ENCODE measurements around the gene AK1.

Gene AK1

DNA sequence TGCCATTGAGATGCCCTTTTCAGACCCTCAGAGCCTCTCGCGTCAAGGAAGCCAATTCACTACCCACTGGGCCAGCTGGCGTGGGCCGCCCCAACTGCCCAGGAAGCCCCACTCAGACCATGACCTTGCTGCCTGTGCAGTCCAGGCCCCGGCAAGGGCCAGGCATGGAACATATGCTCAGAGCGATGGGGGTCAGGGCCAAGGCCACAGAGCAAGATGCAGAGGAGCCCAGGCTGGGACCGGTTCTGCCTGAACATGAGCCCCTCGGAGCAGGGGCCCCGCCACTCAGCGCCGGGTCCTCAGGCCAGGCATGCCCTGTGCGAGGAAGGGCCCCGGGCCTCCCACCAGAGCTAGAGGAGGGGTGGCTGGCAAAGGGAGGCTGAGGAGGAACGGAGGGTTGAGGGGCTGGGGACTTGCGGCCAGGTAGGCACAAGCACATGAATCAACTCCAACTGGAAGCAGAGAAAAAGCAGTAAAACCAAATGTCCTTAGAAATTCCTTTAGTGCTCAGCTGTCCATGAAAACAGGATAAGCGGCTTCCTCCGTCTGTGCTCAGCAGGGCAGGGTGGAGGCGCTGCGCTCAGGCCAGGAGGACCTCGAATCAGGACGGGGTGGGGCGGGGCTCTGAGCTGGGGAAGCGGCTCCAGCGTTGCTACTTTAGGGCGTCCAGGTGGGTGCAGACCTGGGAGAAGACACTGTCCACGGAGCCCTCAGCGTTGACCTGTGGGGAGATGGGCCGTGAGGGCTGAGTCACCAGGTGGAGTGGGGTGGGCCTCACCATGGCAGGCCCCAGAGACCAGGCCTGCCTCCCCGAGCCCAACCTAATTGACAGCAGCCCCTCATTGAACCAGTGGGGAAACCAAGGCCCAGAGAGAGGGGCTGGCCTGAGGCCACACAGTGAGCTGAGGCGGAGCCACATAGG is 9.9 kb downstream of the AK1 start:
- no peak for DNase-seq (ENCODE audit: low spot score)

DNA sequence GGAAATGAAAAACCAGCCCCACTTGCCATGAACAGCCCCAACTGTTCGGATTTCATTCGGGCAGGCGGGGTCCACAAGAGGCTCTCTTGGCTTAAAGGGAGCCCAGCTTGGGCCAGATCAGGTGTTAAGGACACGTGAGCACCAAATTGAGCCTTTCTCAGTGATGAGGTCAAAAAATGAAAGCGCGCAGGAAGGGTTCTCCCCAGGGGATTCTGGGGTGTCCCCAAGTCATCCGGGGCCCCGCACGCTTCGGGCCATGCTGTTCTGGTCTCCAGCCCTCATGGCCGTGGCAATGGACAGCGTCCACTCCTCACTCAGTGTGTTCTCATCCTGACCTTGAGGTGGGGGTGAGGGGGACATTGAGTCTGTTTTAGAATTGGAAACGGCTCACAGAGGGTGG is 10.9 kb downstream of the AK1 start:
- no peak for DNase-seq (ENCODE audit: low spot score)

DNA sequence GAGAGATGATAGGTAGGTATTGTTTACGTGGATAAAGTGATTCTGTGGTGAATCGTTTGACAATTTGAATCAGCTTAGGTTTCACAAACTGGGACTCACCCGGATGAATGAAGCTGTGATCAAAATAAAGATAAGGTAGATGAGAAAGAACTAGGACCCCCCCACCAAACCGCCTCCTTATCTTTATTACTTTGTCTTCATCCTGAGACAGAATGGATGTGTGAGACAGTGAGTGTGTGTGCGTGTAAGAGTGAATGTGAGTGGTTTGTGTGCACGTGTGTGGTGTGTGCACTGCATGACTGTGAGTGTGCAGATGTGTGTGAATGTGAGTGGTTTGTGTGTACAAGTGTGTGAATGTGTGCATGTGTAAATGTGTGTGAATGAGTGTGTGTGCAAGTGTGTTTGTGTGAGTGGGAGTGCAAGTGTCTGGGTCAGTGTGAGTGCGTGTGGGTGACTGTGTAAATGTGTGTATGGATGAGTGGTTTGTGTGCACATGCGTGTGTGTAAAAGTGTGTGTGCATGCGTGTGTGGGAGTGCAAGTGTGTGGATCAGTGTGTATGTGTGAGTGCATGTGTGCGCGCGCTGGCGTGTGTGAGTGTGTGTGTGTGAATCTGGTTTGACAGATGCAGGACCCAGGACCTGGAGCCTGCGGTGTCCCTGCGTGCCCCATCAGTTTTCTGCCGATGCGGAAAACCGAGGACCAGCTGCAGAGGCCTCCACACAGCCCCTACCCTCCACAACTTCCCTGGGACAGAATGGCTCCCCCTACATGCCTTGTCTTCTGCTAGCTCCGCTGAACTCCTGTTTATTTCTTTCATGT is 11.6 kb downstream of the AK1 start:
- no peak for DNase-seq (ENCODE audit: low spot score)

DNA sequence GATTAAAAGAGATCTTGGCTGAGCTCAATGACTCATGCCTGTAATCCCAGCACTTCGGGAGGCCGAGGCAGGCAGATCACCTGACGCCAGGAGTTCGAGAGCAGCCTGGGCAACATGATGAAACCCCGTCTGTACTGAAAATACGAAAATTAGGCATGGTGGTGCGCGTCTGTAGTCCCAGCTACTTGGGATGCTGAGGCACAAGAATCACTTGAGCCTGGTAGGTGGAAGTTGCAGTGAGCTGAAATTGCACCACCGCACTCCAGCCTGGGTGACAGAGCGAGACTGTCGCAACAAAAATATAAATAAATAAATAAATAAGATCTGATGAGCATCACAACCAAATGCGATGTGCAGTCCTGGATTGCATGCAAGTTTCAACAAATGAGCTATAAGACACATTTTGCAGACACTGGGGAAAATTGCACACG is 14.3 kb downstream of the AK1 start:
- DNase-seq (ENCODE audit: low spot score) = no peak

DNA sequence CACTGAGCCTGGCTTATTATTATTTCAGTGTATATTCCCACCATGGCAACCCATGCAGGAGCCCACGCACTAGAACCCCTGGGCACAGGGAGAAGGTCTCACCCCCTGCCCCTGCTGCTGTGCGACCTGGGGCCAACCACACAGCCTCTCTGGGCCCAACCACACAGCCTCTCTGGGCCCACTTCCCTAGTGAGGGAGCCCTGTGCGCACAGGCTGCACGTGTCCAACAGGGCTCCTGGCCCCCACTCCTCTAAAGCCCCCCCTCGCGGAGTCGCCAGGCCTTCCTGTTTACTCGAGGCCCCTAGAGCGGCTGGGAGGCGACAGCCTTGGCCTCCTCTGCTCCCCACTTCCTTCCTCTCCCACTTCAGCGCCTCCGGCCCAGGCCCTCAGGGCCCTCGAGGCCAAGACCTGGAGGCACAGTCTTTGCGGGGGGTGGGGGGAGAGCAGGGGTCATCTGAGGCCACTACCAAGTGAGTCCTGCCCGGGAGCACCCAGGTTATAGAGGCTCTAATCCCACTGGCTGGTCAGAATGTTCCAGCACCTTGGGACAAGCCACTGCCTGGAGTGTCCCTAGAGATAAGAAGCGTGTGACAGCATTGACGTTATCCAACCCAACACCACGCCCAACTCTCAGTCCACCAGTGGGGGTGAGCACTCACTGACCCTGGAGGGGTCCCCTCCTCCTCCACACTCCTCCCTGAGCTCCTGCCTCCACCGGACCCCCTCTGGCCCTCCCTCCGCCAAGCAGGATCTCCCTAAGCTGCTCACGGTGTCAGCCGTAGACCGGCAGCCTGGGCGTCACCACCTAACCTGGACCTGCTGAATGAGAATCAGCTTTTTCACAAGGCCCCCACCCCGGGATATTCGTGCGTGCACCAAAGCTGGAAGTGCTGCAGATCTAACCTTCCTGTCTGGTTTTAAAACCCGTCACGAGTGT is 15.1 kb downstream of the AK1 start:
- no peak for DNase-seq (ENCODE audit: low spot score)

DNA sequence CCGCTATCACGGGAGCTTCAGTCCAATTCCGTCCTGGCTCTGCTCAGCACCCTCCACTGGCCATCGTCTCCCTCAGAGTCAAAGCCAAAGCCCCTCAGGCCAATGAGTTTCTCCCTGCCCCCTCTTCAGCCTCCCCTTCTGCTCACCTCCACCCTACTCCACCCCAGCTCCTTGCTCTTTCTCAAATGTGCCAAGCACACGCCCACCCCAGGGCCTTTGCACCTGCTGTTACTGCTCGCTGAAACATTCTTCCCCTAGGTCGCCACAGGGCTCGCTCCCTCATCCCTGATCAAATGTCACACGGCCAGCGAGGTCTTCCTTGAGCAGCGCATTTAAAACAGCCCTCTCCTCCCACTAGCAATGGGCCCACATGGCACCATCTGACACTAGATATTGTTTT is 16.7 kb downstream of the AK1 start:
- no peak for DNase-seq (ENCODE audit: low spot score)

DNA sequence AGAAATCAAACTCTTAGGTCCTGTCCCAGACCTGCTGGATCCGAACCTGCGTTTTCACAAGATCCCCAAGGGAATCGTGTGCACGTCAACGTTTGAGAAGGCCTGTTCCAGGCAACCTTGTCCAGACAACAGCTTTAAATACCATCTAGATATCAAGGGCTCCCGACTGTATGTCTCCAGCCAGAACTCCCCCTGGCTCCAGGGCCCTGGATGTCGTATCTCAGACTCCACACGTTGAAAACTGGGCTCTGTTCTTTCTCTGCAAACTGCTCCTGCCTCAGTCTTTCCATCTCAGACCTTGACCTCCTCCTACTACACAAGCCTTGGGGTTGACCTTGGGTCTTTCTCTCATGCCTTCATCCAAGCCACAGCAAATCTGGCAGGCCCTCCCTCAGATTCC is 17.2 kb downstream of the AK1 start:
- no peak for DNase-seq (ENCODE audit: low spot score)

DNA sequence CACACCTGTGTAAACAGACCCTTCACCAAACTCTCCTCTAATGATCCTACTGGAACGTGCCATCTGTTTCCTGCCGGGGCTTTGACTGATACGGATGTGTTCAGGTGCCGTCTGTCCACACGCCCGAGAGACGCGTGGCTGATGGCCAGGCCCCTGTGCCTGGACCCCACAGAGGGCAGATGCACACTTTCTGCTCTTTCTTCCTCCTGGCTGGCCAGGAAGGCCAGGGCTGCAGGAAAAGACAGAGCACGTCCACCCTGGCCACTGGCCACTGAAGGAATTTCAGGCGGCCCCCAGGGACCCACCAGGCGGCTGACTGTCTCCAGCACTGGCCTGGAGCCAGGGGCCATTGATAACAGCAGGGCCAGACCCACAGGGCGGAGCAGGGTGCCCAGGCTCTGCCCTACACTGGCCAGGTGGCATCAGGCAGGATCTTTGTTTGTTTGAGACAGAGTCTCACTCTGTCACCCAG is 19.4 kb downstream of the AK1 start:
- no peak for DNase-seq (ENCODE audit: low spot score)

DNA sequence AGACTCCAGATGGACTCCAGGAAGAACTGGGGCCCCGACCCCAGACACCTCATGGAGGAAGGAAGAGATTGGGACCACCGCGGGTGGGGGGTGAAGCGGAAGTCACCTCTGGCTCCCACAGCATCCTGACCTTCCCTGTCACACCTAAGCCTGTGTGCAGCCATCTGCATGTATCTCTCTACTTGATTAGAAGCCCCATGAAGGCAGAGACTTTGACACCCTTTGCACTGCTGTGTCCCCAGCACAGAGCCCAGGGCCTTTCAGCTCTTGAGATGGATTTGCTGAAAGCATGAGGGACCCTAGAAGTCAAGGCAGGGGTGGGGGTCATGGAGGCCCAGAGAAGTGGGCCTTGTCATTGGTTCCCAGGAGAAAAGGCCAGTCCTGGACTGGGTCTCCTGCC is 20.2 kb downstream of the AK1 start:
- no peak for DNase-seq (ENCODE audit: low spot score)

DNA sequence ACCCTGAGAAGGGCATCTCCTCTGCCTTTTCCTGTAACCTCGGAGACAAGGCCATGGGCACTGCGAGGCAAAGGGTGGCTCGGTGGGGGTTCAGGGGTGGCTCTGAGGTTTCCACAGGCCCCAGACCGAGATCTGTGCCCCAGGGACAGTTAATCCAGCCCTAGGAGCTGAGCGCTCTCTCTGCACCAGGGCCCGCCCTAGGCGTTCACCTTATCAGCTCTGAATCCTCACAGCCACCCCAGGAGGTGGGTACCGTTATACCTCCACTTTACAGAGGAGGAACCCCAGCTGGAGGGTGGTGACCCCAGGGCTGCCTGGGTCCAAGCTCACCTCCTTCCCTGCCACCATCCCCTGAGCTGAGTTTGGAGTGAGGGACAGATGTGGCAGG is 20.8 kb downstream of the AK1 start:
- no peak for DNase-seq (ENCODE audit: low spot score)

DNA sequence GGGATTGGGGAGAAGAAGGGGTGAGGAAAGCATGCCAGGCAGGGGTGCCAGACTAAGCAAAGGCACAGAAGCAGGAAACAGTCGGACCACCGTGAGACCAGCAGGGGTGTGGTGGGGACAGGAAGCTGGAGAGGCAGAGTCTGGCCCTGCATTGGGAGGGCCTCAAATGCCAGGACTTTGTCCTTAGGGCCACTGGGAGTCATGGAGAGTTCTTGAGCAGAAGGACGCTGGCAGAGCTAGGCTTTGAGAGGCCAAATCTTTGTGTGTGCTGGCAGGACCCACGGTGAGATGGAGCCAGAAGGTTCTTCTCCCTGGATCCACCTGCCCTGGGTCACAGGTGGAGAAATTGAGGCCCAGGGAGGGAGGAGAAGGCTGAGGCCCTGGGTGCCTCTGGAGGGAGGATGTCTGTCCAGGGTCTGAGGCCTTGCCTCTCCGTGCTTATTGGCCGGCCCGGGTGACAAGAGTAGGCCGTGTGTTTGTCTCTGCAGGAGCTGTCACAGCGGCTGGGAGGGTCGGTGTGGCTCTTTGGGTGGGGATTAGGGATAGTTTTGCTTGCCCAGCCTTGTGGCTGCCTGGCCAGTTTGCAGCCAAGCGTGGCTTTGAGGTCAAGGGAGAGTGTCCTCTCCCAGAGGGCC is 21.3 kb downstream of the AK1 start:
- DNase-seq (ENCODE audit: low spot score) = no peak

DNA sequence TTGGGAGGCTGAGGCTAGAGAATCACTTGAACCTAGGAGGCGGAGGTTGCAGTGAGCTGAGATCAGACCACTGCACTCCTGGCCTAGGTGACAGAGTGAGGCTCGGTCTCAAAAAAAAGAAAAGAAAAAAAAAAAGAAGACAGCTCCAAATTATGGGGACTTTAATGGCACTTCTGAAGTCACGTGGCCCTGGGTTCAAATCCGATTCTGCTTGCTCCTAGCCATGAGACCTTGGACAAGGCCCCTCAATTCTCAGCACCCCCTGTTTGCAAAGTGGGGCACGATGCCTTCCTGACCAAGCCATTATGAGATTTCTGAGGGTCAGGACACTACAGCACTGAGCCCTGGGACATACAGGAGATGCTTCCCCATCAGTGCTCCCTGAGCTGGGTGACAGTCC is 22.0 kb downstream of the AK1 start:
- DNase-seq (ENCODE audit: low spot score) = no peak

DNA sequence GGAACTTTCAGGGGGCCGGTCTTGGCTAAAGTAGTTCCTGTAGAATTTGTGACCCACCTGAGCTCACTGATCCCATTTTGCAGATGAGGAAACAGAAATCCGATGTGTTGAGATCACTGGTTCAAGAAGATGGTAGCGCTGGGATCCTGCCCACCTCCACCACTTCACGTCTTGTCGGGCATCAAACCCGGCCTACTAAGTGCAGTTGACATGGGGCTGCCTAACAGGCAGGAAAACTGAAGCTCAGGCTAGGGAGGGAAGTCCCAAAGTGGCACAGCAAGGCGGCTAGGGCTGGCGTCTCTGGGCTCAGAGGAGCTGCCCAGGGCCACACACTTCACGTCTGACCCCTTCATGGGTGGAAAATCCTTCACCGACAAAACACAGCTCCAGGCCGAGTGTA is 22.5 kb downstream of the AK1 start:
- no peak for DNase-seq (ENCODE audit: low spot score)

DNA sequence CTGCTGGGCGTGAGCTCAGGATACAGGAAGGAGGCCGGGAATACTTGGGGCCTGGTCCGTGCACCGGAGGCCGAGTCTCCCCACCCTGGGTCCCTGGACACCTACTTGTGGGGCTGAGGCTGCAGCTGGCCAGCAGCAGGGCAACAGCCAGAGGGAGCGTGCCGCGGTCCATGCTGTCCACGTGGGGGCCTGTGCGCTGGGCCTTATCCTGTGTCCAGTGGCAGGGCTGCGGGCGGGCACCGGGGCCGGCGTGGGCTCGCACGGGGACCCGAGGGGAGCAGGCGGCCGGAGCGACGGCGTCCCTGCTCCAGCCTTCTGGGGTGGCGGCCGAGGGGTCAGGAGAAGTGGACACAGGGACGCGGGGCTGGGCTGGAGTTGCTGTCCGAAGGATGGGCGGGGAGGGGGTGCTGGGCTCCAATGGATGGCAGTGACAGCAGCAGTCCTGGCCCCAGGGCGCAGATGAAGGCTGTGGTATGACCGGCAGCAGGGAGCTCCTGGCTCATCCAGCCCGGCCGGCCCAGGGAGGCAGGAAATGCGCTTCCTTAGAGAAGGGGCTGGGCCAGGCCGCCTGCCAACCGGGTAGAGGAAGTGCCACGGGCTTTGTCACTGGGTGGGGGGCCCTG is 23.2 kb downstream of the AK1 start, which contains the start of gene ENG:
ENG (minus strand) TSS at position 475 of the 623 bp plus-strand sequence; CDS start at position 172, 303 bp downstream.
- DNase-seq (ENCODE audit: low spot score) = no peak

DNA sequence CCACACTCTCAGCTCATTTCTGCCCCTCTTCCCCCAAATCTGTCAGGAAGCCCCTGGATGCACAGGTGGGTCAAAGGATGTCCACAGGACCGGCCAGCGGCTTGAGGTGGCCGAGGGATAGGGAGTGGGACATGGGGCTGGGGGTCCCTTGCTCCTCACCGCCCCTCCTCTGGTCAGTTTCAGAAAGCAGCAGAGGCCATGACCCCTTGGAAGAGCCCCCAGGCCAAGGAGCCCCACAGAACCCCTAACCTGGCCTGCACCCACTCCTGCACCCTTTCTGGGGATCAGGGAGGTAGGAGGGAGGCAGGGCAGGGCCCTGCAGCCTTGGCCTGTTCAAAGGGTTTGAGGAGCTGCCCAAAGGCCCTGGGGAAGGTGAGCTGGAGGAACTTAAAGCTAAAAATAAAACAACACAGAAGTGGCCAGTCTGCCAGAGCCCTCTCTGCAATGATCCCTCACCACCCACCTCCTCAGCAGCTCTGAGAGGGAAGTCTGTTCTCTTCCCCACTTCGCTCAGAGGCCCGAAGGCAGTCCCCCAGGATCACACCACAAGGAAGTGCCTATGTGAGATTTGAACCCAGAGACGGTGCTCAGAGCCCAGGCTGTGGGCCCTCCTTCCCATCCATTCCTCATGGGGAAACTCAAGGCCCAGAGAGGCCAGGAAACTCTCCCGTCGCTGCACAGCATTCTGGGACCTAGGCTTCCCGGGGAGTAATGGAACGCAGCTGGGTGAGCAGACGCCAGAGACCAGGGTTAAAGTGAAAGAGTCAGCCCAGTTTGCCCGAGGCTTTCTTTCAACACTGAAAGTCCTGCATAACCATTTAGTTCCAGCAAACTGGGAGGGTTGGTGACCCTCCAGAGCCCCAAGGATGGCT is 23.9 kb downstream of the AK1 start:
- DNase-seq (ENCODE audit: low spot score) = no peak

DNA sequence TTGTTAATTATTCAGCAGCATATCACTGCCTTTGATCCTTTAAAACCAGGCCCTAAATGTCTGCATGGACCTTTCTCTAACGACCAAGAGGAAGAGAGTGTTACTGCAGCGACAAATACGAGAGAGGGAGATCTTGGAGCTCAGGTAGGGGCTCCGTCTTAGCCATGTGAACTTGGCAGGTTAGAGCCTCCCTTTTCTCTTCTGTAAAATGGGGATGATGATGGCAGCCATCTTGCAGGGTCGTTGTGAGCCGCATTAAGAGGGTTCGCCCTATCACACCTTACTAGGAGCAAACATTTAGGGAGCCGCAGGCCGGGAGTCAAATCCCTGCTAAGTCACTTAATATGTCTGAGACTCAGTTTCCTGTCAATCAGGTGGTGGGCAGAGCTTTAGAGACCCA is 24.6 kb downstream of the AK1 start:
- DNase-seq (ENCODE audit: low spot score) = no peak

DNA sequence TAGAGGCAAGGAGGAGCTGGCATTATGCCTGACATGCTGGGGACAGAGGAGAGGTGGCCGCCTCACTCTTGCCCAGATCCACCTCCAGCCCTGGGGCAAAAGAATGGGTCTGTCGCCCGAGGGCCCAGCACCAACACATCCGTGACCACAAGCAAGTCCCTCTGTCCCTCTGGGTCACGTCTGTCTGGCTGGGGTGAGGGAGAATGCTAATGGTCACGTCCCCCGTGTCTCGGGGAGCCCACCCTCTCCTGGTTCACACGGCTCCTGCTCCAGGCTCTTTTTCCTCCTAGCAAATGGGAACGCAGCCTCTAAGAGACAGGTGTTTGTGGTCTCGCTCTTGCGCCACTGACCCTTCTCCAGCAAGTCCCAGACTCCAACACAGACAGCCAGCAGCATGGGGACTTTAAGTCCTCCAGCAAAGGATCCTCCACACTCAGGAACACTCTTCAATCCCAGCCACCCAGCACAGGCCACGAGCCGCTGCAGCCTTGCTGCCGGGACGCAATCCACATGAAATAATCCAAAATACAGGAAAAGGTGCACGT is 27.1 kb downstream of the AK1 start:
- DNase-seq (ENCODE audit: low spot score) = no peak

DNA sequence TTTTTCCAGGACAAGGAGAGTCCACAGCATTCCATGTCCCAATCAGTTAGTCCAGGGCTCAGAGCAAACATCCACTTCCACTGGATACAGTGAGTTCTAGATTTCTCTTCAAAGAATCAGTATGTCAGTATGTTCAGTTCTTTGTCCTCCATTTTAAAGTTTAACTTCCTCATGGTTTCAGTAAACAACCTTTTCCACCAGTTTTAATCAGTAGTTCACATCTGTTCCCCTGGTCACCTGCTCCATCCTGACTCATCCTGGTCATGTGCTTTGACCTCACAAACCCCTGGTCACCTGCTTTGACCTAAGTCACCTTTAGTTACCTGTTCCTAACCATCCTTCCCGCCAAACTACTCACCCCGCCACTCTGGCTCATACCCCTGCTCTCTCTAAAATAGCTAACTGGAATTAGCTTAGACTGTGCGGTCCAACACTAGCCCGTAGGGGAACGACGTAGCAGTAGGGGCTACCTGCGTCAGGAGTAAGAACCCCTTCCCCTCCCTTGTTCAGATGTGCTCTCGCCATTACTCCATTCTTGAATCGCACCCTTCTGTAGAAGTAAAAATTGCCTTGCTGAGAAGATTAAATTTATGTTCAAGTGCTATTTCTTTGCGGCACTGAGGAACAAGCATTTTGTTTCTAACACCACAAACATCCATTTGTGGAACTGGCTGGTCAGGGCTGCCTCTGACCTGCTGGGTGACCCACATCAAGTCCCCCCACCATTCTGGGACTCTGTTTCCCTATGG is 28.5 kb downstream of the AK1 start:
- DNase-seq (ENCODE audit: low spot score) = no peak

Measured in cerebellar cortex (tissue), 1 donor.